HG02610 (cell line): ENCODE results near the gene ZNF414.
"Not testable (repeated sequence)": the region's sequence is repeated elsewhere in the genome, so short reads cannot be mapped to it uniquely, and the experiment has no call there.

ENCODE experiments used
- ATAC-seq: cut with Tn5 transposase; IDR thresholded peaks from one replicate; pipeline ENCODE4 v1.9.1; 2021; ENCODE audit warnings: mild to moderate bottlenecking, moderate library complexity; ENCODE audit not compliant: unreplicated experiment

Gene ZNF414

GRCh38 chr19:8518536-8518935 is 4.6 kb upstream of the ZNF414 start:
- no peak for ATAC-seq

GRCh38 chr19:8517551-8518442 is 3.8 kb upstream of the ZNF414 start:
- no peak for ATAC-seq

GRCh38 chr19:8515317-8515716 is 1.4 kb upstream of the ZNF414 start:
- ATAC-seq: no peak

DNA sequence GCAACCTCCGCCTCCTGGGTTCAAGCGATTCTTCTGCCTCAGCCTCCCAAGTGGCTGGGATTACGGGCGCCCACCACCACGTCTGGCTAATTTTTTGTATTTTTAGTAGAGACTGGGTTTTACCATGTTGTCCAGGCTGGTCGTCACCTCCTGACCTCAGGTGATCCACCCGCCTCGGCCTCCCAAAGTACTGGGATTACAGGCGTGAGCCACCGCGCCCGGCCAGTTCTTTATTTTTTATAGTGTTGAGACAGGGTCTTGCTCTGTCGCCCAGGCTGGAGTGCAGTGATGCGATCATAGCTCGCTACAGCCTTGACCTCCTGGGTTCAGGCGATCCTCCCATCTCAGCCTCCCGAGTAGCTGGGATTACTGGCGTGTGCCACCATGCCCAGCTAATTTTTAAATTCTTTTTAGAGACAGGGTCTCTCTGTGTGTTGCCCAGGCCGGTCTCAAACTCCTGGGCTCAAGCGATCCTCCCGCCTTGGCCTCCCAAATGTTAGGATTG is 590 bp upstream of the ZNF414 start:
- not testable (repeated sequence) for ATAC-seq

GRCh38 chr19:8513036-8513686 is 806 bp downstream of the ZNF414 start:
- no peak for ATAC-seq

DNA sequence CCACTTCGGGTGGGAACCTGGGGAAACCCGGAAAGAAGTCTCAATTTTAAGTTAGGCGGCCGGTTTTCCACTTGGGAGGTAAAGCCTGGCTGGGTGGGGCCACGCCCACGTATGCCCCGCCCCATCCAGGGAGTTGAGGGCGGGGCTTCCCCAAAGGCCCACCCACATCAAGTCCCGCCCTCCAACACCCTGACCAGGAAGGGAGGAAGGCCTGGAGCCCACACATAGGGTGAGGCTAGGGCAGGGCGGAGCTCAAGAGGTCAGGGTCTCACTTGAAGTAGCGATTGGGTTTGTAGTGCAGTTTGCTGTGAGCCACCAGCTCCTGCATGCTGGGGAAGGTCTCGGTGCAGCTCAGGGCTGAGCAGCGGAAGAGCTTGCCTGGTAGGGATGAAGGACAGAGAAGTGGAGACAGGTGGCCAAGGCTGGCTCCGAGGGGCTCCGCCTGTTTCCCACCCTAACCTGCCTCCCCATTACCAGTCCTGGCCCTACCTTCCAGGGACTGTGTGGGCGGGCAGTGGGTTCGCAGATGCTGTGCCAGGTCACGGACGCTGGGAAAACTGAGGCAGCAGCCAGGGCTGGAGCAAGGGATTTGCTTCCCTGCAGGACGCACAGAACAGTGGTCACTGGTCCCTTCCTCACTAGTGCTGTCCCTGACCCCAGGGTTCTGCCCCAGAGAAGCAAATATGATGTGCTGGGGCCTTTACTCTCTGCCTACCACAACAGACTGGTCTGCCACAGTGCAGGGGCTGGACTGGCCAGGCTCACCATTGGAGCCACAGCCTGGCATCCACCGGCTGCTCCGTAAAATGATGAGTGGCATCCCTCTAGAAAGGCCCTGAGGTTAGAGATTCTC is 1.6 kb downstream of the ZNF414 start:
- no peak for ATAC-seq

DNA sequence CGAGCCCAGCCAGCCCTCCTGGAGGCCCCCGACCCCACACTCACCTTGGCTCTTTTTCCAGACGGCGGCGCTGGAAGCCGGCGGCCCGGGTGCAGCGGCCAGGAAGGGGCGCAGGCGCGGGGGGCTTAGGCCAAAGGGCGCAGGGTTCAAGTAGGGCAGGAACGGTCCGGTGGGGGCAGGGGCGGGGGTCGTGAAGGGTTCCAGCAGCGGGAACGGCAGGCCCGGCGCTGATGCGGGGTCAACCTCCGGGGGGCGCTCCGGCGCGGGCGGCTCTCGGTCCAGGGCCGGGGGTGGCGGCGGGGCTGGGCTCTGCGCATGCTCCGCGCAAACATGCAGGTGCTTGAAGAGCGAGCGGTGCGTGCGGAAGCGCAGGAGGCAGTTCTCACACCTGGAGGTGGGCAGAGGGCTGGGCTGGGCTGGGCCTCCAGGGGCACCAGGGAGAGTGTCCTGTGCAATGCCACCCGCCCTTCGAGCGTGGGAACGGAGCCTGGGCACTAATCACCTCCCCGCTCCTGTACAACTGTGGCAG is 2.3 kb downstream of the ZNF414 start:
- ATAC-seq: no peak

DNA sequence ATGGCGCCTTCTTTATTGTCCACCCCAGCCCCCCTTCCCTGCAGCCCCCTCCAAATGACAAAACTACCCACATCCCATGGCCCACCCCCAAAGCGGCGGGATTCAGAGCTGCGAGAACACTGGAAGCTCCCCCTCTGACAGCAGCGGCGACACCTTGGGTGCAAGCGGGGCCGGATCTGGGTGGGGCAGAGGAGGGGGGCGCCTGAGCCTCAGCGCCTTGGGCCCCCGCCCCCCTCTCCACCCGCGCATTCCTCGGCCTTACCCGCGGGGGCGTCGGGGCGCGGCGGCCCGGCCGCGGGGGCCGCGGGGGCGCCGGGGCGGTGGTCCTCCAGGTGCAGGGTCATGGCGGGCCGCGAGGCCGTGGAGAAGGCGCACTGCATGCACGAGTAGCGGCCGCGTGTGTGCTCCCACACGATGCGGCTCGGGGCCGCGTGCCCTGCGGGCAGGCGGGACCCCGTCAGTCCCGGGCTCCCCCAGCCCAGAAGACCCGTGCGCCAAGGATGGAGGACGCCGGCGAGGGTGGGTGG is 3.3 kb downstream of the ZNF414 start:
- ATAC-seq: no peak

DNA sequence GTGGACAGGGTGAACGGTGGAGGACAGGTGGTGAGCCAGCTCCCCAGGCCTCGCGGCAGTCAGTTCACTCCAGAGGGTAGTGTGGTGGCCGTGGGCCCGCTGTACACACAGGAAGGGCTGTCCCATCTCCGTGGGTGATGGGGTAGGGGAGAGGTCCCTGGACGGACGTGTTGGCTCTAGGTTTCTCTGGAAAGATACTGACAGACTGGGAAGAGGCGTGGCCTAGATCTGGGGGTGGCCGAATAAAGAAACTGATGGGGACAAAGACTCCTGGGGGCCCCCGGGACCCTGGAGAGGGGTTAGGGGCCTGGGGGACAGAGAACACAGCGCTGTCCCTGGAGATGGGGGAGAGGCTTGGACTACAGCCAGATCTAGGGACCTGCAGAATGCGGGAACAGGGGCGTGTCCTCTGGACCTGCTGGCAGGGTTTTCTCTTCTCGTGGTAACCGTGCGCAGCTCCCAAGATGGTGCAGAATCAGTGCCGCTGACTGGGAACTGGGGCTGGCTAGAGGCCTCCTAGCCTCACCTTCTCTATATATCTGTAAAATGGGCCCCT is 7.5 kb downstream of the ZNF414 start:
- no peak for ATAC-seq

DNA sequence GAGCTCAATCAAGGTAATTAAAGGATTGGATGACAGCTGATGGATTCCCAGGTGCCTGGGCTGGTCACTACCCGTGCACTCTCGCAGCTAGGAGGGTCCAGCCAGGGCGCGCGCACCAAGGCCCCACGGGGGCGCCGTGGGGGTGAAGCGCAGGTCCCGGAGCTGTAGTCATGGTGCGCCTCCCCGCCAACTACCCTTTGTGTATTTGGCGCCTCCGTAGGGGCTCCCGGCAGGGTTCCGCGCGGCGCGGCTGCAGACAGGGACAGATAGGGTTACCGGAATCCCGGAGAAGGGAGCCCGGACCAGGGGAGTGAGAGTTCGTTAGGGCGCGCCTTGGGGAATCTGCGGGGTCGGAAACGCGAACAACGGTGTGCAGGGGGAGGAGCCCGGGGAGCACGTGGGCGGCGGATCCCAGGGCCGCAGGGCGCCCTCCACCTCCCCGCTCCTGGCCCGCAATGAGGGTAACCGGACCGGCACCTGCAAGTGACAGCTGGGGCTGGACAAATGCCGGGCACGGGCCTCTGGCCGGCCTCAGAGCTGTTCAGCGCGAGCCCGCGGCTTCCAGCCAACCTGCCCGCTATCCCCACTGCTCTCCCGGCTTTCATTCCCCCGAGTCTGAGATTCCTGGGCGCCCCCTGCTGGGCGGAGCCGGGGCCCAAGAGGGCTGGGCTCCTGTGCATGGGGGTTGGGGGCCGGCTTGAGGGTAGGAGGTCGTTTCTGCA is 8.1 kb downstream of the ZNF414 start:
- ATAC-seq: no peak

DNA sequence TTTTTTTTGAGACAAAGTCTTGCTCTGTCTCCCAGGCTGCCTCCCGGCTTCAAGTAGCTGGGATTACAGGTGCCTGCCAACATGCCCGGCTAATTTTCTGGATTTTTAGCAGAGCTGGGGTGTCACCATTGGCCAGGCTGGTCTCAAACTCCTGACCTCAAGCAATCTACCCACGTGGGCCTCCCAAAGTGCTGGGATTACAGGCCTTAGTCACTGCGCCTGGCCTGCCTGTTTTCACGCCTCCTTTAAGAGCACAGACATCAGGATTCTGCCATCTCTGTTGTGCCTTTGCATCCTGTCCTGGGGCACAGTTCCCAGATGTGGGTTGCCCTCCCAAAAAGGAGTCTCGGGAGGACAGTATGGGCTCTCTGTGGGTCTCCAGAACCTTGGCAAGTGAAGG is 9.0 kb downstream of the ZNF414 start:
- ATAC-seq: no peak

- no peak for ATAC-seq
These were observed 9.8 kb downstream of the ZNF414 start for GRCh38 chr19:8504171-8504570.

DNA sequence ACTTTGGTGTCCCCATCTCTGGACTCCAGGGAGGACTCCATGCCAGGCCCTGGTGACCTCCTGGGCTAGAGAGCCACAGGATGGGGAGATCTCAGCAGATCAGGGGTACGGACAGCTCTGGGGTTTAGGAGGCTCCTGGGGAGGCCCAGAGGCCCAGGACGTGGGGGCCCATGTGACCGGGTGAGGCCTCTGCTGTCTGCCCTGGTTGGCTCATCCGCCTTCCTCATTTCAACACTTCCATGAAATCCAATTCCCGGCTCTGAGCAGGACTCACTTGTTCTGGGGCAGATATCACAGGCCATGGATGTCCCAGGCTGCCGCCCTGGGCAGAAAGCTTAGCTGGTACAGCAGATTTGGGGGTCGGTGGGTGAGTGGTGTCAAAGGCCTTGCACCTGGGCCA is 10.5 kb downstream of the ZNF414 start:
- ATAC-seq: no peak

DNA sequence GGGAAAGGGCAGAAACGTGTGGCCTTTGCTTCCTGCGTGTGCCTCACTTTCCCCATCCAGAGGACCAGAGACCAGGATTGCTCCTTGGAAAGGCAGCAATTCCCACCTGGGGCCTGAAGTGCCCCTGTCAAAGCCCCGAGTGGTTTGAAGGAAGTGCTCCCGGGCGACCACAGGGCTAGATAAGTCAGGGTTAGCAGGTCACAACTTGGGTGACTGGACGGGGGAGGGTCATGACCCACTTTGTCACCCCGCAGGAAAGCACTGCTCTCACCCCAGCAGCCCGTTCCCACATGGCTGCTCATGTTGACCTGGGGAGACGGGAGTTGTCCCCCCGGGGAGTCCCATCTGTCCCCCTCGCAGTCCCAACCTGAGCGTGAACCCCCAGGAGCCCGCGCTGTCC is 12.0 kb downstream of the ZNF414 start:
- no peak for ATAC-seq

- no peak for ATAC-seq
These were observed 12.5 kb downstream of the ZNF414 start for GRCh38 chr19:8501516-8501915.

DNA sequence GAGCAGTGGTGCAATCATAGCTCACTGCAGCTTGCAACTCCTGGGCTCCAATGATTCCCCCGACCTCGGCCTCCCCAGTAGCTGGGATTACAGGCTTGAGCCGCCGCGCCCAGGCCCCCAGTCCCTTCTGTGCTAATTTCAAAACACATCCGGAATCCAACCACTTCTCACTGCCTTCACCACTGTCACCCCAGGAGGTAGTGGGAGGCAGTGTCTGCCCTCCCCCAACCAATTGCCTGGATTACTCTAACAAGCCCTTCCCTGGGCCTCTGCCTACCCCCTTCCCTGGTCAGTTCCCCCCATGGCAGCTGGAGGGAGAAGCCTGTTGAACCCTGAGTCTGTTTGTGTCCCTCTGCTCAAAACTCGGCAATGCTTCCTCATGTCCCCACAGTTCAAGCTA is 13.8 kb downstream of the ZNF414 start:
- ATAC-seq: no peak

DNA sequence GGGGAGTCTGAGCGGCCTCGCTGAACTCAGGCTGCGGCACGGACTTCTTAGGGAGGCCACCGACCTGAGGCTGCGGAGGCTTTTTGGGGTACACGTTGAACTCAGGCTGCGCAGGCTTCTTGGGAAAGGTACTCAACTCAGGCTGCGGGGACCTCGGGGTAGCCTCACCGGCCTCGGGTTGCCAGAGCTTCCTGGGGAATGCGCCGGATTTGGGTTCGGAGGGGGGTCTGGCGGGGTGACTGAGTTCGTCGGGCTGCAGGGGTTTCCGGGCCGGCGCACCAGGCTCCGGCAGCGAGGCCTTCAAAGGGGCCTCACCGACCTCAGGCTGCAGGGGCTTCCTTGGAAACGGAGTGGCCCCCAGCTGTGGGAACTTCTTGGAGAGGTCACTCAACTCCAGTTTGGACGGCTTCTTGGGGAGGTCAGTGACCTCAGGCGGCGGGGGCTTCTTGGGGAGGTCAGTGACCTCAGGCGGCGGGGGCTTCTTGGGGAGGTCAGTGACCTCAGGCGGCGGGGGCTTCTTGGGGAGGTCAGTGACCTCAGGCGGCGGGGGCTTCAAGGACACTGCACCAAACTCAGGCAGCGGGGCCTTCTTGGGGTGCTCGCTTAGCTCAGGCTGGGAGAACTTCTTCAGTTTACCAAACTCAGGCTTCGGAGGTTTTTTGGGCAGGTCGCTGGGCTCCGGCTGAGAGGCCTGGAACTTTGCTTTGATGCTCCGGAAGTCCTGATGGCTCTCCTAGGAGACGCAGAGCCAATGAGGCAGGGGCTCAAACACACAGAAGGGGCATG is 14.7 kb downstream of the ZNF414 start:
- no peak for ATAC-seq

DNA sequence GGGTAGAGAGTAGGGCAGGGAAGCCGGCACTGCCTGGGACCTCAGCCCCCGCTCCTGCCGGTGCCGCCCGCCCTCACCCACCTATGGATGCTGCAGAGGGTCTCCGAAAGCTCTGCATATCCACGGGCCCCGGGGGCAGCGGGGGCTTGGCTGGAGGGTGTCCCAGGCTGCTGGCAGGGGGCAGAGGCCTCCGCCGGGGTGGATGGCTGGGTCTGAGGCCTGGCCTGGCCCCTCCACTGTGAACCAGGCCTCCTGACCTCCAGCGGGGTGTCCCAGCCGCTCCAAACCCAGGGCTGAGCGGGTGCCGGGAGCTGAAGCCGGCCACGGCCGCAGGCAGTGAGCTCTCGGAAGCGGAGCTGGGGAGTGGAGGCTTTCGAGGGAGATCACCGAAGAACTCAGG is 15.7 kb downstream of the ZNF414 start:
- ATAC-seq: no peak

- no peak for ATAC-seq
These were observed 19.8 kb downstream of the ZNF414 start for GRCh38 chr19:8494158-8494557.
